ENCODE results near the gene CNKSR3.

The CNKSR3 gene

GRCh38 chr6:154510144-154510905 lies at the start of gene CNKSR3:
Gene CNKSR3, minus strand, starts transcription at chr6:154510685. Its CDS starts 571 bp downstream, at chr6:154510114.
- Histone ChIP-seq H3K9ac (ENCODE audit: insufficient read length) (peak within 1 kb of the TSS; percentile 75), H3K9me3 (ENCODE audit: low read depth, low read length) (no peaks in the 10 kb centered on the region), H3K27ac (peak within 1 kb of the TSS; percentile 47; the same call in 1 of the 2 replicates), H3K4me3 (peak within 1 kb of the TSS; percentile 93), H3K36me3 (ENCODE audit: insufficient read depth, low read length) (no peaks in the 10 kb centered on the region)
- no peak for TF ChIP-seq FOXP2 (optimal IDR thresholded peaks at IDR 0.05; ENCODE audit: control extremely low read depth, extremely low read length, insufficient read depth)
- TF ChIP-seq POLR2AphosphoS5 (IDR thresholded peaks at IDR 0.05; ENCODE audit: borderline replicate concordance, low read depth, low read length) = peak; percentile 90
- peak; percentile 28 for DNase-seq (ENCODE audit: low read depth, low spot score)

- Histone ChIP-seq H3K36me3 (ENCODE audit: insufficient read depth, low read length) (no peaks in the 10 kb centered on the region), H3K4me3 (no peak overlapping the region), H3K9ac (ENCODE audit: insufficient read length) (no peak overlapping the region), H3K27ac (no peak overlapping the region), H3K9me3 (ENCODE audit: low read depth, low read length) (no peaks in the 10 kb centered on the region)
- TF ChIP-seq EZH2 (IDR thresholded peaks at IDR 0.05) (no peak), FOXP2 (optimal IDR thresholded peaks at IDR 0.05; ENCODE audit: control extremely low read depth, extremely low read length, insufficient read depth) (no peak)
- no peak for DNase-seq (ENCODE audit: low read depth, low spot score)
Measured at GRCh38 chr6:154558984-154559383, 48.5 kb upstream of the CNKSR3 start.

DNA sequence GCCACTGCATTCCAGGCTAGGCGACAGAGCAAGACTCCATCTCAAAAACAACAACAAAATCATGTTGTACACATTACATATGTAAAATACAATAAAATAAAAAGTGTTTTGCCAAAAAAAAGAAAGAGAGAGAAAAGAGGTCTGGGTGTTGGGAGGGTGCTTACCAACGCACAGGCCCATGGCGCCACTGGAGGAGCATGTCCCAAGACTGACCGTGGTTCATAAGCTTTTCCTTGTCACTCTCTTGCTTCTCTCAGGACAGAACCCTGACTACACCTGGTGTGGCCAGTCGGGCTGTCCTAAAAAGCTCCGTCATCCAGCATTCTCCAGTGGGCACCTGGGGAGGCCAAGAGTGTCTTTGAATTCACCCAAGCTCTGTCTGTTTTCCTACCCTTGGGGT lies 48.0 kb upstream of the CNKSR3 start:
- no peak overlapping the region for H3K9ac ChIP-seq (ENCODE audit: insufficient read length)
- TF ChIP-seq POLR2AphosphoS5 (IDR thresholded peaks at IDR 0.05; ENCODE audit: borderline replicate concordance, low read depth, low read length) = no peak
- TF ChIP-seq FOXP2 (optimal IDR thresholded peaks at IDR 0.05; ENCODE audit: control extremely low read depth, extremely low read length, insufficient read depth) = no peak
- TF ChIP-seq EZH2 (IDR thresholded peaks at IDR 0.05) = no peak
- no peaks in the 10 kb centered on the region for H3K36me3 ChIP-seq (ENCODE audit: insufficient read depth, low read length)
- H3K27ac ChIP-seq = no peak overlapping the region
- H3K9me3 ChIP-seq (ENCODE audit: low read depth, low read length) = no peaks in the 10 kb centered on the region
- H3K4me3 ChIP-seq = no peak overlapping the region
- DNase-seq (ENCODE audit: low read depth, low spot score) = no peak

- Histone ChIP-seq H3K36me3 (ENCODE audit: insufficient read depth, low read length) (no peaks in the 10 kb centered on the region), H3K9ac (ENCODE audit: insufficient read length) (no peak overlapping the region), H3K4me3 (no peak overlapping the region), H3K9me3 (ENCODE audit: low read depth, low read length) (no peaks in the 10 kb centered on the region), H3K27ac (no peak overlapping the region)
- no peak for DNase-seq (ENCODE audit: low read depth, low spot score)
- TF ChIP-seq FOXP2 (optimal IDR thresholded peaks at IDR 0.05; ENCODE audit: control extremely low read depth, extremely low read length, insufficient read depth) (no peak), POLR2AphosphoS5 (IDR thresholded peaks at IDR 0.05; ENCODE audit: borderline replicate concordance, low read depth, low read length) (no peak), EZH2 (IDR thresholded peaks at IDR 0.05) (no peak)
Measured at GRCh38 chr6:154555073-154555677, 44.7 kb upstream of the CNKSR3 start.

DNA sequence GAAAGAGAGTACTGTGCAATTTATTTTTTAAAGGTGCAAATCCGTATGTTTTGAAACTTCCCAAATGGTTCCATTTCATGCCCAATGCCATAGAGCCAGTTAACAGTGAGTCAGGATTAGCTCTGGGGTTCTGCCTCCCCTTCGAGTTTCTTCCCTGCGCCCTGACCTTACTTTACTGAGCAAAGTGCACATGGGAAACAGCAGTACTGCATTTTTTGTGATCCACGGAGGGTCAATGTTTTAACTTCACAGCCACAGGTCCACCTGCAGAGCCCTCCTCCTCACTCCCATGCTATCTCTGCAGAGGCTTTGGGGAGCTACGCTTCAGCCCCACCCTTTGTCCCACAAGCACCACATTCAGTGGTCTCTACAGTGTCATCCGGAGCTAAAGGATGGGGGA lies 44.0 kb upstream of the CNKSR3 start:
- Histone ChIP-seq H3K9me3 (ENCODE audit: low read depth, low read length) (no peaks in the 10 kb centered on the region), H3K4me3 (no peak overlapping the region), H3K36me3 (ENCODE audit: insufficient read depth, low read length) (no peaks in the 10 kb centered on the region), H3K27ac (no peak overlapping the region), H3K9ac (ENCODE audit: insufficient read length) (no peak overlapping the region)
- TF ChIP-seq FOXP2 (optimal IDR thresholded peaks at IDR 0.05; ENCODE audit: control extremely low read depth, extremely low read length, insufficient read depth) = no peak
- no peak for TF ChIP-seq EZH2 (IDR thresholded peaks at IDR 0.05)
- no peak for TF ChIP-seq POLR2AphosphoS5 (IDR thresholded peaks at IDR 0.05; ENCODE audit: borderline replicate concordance, low read depth, low read length)
- DNase-seq (ENCODE audit: low read depth, low spot score) = no peak

DNA sequence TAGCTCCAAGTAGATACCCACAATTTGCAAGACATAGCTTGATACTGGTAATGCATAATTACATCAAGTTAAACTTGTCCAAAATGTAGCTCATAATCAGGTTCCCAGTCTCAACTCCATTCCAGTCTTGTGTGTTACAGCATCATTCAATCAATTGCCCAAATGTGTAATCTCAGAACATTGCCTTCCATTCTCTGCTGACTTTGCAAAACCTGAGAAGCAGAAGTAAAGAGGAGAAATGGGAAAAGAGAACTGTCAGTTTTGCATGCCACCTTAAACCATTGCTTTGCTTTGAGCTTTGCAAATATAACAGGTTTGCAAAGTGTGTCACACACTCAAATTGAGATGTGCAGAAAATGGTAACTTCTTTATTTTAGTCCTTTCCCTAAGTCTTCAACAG lies 40.3 kb upstream of the CNKSR3 start:
- TF ChIP-seq FOXP2 (optimal IDR thresholded peaks at IDR 0.05; ENCODE audit: control extremely low read depth, extremely low read length, insufficient read depth) = no peak
- TF ChIP-seq POLR2AphosphoS5 (IDR thresholded peaks at IDR 0.05; ENCODE audit: borderline replicate concordance, low read depth, low read length) = no peak
- TF ChIP-seq EZH2 (IDR thresholded peaks at IDR 0.05) = no peak
- no peak for DNase-seq (ENCODE audit: low read depth, low spot score)

GRCh38 chr6:154549179-154549578 lies 38.7 kb upstream of the CNKSR3 start:
- H3K4me3 ChIP-seq = no peak overlapping the region
- H3K36me3 ChIP-seq (ENCODE audit: insufficient read depth, low read length) = no peaks in the 10 kb centered on the region
- H3K27ac ChIP-seq = no peak overlapping the region
- no peaks in the 10 kb centered on the region for H3K9me3 ChIP-seq (ENCODE audit: low read depth, low read length)
- no peak for DNase-seq (ENCODE audit: low read depth, low spot score)
- no peak overlapping the region for H3K9ac ChIP-seq (ENCODE audit: insufficient read length)
- TF ChIP-seq POLR2AphosphoS5 (IDR thresholded peaks at IDR 0.05; ENCODE audit: borderline replicate concordance, low read depth, low read length) (no peak), FOXP2 (optimal IDR thresholded peaks at IDR 0.05; ENCODE audit: control extremely low read depth, extremely low read length, insufficient read depth) (no peak), EZH2 (IDR thresholded peaks at IDR 0.05) (no peak)

More for the DNA sequence above, 40.3 kb upstream of the CNKSR3 start:
- Histone ChIP-seq H3K36me3 (ENCODE audit: insufficient read depth, low read length) (no peaks in the 10 kb centered on the region), H3K27ac (no peak overlapping the region), H3K9me3 (ENCODE audit: low read depth, low read length) (no peaks in the 10 kb centered on the region), H3K9ac (ENCODE audit: insufficient read length) (no peak overlapping the region), H3K4me3 (no peak overlapping the region)

GRCh38 chr6:154548130-154548830 lies 37.8 kb upstream of the CNKSR3 start:
- DNase-seq (ENCODE audit: low read depth, low spot score) = no peak
- TF ChIP-seq FOXP2 (optimal IDR thresholded peaks at IDR 0.05; ENCODE audit: control extremely low read depth, extremely low read length, insufficient read depth) (no peak), POLR2AphosphoS5 (IDR thresholded peaks at IDR 0.05; ENCODE audit: borderline replicate concordance, low read depth, low read length) (no peak), EZH2 (IDR thresholded peaks at IDR 0.05) (no peak)
- Histone ChIP-seq H3K27ac (no peak overlapping the region), H3K4me3 (no peak overlapping the region), H3K9me3 (ENCODE audit: low read depth, low read length) (no peaks in the 10 kb centered on the region), H3K36me3 (ENCODE audit: insufficient read depth, low read length) (no peaks in the 10 kb centered on the region), H3K9ac (ENCODE audit: insufficient read length) (no peak overlapping the region)
